ENCODE results near the gene EEF1A2.
A peak's percentile ranks its signal among the peaks of the same experiment; 100 is the strongest.

EEF1A2 gene

DNA sequence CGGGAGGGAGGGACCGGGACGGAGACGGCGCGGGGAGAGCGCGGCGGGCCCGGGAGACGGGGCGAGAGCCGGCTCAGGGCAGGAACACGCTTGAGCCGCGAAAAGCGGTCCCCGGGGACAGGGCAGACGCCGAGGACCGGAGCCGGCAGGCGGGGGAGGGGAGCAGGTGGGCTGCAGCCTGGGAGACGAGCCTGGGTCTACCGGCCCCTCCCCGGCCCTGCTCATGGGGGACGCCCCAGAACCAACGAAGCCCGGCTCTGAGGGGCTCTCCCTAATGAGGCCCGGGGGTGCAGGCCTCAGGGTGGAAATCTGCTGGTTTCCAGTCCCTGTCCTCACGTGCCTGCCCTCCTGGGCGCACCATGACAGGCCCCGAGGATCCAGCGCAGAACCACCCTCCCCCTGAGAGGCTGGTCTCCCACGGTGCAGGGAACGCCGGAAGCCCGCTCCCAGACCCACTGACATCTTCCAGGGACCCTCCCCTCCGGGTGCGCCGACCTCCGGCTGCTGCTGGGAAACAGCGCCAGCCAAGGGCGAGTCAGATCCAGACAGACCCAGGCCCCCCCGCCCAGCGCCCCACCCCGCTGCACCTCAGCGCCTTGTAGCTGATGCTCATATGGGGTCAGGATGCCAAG, 571 bp upstream of the EEF1A2 start:
- no peak for DNase-seq (ENCODE audit: low read depth)

DNA sequence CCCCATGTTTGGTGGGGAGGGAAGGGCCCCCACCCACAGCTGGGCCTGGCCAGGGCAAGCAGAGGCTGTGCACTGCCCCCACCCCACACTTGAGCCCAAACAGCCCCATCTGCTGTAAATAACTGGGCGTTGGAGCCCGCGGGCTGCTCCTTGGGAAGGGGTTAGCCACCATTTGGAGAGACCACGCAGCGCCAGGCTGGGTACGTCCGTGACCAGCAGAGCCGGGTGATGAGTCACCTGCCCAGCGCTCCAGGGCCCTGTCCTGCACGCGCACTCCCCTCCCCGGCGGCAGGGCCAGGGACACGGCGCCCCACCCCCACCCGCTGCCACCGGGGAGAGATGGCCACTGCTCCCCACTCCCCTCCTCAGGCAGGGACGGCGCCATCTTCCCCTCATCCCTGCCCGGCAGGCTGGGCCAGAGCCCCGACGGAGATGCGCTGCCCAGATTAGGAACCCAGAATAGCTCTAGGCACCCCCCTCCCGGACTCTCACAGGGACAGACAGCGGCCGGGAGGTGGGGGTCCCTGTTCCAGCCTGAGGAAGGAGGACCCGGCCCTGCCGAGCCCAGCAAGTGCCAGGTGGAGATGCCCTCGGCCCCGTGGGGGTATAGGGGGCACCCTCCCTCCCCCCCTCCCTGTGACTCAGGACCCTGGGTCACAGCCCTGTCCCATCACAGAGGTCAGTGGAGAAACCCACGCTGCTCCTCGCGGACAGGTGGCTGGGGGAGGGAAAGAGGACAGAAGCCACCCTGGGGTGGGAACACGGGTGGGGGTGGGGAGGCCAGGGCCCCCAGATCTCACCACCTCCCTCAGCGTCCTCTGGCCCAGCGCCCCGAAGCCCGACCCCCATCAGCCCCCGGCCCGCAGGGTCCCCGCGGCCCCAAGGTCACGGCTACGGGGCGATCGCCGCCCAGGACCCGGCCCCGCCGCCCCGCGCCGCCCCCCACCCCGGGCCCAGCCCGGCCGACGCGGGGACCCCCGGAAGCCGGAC, 642 bp downstream of the EEF1A2 start:
- DNase-seq (ENCODE audit: low read depth): no peak

DNA sequence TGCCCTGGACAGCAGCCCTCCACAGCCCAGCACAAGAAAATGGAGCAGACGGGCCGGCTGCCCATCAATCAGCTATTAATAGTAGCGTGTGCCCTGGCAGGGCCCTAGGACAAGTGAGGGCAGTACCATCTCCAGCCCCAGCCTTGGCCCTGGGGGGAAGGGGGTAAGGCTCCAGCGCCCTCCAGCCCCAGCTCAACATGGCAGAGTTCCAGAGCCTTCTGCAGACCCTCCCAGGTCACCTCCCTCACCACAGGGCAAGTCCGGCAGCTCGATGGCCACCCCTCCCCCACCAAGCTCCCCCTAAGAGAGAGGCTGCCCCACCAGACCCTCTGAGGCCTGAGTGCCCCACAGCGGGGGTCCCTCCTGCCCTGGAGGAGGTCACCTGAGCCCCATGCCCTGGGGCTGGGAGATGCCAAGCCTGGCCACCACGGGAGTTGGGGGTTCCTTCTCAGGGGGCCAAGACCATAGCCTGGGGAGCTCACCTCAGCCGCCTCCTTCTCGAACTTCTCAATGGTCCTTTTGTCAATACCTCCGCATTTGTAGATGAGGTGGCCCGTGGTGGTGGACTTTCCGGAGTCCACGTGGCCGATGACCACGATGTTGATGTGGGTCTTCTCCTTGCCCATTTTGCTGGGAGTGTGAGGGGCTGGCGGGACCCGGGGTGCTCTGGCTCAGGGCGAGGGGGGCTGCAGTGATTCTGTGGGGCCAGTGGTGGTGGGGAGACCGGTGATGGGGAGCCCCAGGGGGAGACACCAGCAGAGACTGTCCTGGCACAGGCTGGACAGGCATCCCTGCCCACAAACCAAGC, 1.5 kb downstream of the EEF1A2 start:
- no peak for DNase-seq (ENCODE audit: low read depth)

DNA sequence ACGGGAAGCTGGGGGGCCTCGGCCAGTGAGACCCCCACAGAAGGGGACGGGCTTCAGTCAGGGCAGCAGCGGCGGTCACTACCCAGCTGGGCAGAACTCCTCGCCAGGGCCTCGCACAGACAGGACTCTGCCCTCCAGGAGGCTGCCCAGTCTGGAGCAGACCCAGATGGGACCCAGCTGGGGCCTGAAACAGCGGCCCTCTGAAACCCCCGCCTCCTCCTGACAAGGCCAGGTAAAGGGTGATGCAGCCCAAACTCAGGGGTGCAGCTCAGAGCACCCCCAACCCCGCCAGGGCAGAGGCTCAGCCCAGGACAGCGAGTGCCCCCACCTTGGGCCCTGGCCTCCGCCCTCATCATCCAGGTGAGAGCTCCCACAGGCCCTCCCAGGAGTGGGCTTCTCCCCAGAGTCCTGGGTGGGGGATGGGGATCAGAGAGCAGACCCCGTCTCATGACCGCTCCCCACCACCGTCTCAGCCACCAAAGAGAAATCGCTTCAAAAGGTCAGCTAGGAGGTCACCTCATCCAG, 2.2 kb downstream of the EEF1A2 start:
- no peak for DNase-seq (ENCODE audit: low read depth)

DNA sequence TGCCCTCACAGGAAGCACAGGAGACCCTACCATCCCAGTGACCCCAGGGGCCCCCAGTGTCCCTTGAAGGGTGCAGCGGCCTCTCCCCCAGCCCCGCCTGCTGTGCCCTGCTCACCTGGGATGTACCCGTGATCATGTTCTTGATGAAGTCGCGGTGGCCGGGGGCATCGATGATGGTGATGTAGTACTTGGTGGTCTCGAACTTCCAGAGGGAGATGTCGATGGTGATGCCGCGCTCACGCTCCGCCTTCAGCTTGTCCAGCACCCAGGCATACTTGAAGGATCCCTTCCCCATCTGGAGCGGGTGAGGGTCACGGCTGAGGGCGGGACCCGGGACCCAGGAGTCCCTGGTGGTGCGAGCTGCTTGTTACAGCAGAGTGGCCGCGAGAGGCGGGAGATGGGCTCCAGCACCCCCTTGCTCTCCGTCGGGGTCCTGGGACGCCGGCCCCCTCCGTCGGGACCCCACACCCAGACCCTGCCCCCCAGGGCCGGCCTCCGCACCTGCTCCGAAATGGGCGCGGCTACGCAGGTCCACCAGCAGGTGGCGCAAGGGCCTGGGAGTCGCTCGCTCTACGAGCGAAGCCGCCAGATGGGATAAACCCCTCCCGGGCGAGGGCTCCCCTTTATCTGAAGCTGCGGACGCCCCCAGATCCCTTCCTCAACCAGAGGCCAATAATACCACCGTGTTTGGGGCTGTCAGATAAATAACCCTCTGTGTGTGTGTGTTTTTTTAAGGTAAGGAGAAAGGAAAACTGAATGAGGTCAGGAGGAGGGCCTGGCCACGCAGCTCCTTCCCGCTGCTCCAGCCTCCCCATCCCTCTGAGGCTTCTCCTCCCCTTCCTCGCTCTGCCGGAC, 2.9 kb downstream of the EEF1A2 start:
- DNase-seq (ENCODE audit: low read depth): peak; percentile 66

DNA sequence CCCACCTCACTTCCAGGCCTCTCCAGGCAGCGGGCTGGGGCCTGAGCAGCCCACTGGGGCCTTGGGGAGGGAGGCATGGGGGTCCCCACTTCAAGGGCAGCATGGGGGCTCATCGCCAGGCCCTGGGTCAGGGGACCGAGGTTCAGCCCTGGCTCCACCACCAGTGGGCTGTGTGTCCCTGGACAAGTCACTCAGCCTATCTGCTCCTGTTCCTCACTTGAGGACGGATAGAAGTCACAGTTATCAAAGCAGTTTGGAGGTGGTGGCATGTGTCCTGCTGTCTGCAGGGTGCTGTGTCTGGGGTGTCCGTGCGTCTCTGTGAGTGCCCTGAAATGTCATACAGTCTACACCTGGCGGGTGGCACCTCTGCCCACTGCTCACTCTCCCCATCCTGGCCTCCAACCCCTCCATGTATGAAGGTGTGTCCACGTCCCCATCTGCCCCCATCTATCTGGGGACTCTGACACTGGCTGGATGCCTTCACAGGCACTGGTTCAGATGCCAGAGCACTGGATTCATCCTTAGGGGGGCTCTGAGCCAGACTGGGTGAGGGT, 3.6 kb downstream of the EEF1A2 start:
- no peak for DNase-seq (ENCODE audit: low read depth)

DNA sequence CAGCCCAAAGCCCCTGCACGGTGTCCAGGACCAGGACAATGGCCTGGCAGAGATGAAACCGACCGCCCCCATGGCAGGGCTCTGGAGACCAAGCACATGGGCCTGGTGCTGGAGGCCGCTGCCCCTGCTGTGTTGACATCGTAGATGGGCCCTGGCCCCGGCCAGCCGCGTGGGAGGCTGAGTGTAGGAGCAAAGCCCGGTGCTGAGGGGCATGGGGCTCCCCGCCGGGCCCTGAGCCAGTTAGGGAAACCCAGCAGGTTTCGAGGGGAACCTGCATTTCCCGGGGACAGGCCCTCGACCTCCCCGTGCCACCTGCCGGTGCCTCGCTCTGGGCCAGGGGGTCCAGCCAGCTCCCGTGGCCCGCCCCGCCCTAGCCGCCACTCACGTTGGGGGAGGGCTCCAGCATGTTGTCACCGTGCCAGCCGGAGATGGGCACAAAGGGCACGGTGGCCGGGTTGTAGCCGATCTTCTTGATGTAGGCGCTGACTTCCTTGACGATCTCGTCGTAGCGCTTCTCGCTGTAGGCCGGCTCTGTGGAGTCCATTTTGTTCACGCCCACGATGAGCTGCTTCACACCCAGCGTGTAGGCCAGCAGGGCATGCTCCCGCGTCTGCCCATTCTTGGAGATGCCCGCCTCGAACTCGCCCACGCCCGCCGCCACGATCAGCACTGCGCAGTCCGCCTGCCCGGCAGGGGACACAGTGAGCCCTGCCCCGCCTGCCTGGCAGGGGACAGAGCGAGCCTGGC, 4.3 kb downstream of the EEF1A2 start:
- DNase-seq (ENCODE audit: low read depth): no peak

DNA sequence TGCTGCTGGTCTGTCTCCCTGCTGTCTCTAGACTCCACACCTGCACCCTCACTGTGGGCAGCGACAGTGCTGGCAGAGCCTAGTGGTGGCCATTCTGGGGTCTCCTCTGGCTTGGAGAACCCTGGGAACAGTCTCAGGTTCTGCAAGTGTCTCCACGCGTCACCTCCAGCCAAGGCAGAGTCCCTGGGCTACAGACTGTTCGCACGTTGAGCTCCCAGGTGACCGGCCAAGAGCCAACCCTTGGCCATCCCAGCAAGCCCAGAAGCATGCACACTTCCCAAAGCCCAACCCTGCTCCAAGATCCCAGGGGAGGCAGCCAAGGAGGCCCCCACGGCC, 4.8 kb downstream of the EEF1A2 start:
- DNase-seq (ENCODE audit: low read depth): no peak

DNA sequence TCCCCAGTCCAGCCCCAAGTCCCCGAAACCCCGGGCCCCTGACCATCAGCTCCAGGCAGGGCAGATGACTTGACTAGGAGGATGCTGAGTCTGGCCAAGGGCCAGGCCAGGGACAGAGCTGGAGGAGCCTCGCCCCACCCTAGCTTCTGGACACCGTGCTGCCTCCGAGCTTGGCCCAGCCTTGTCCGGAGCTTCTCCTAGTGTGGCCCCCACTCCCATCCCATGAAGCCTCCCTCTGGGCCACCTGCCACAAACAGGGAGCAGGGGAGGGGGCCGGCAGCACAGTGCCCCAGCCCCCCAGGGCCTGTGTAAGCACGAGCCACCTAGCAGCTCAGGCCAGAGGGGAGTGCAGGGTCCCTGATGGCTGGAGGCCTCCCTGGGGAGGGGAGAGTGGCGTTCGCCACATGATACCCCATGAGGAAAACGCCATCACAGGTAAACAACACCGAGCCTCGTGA, 5.3 kb downstream of the EEF1A2 start:
- DNase-seq (ENCODE audit: low read depth): no peak

DNA sequence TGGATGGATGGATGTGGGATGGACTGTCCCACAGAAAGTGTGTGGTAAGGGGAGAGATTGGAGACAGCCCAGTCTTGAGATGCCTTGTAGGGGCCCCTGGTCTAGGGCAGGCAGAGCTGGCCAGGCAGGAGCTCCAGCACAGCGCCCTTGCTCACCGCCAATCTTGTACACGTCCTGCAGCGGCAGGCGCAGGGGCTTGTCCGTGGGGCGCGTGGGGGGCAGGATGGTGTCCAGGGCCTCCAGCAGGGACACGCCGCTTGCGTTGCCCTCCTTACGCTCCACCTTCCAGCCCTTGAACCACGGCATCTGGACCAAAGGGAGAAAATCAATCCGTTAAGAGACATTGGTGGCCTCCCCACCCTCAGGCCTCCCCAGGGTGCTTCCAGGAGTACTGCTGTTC, 5.9 kb downstream of the EEF1A2 start:
- DNase-seq (ENCODE audit: low read depth): no peak

DNA sequence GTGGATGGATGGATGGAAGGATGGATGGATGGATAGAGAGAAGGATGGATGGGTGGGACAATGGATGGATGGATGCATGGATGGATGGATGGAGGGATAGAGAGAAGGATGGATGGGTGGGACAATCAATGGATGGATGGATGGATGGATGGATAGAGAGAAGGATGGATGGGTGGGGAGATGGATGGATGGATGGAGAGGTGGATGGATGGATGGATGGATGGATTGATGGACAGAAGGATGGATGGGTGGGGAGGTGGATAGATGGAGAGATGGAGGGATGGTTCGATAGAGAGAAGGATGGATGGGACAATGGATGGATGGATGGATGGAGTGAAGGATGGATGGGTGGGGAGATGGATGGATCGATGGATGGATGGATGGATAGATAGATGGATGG, 6.4 kb downstream of the EEF1A2 start:
- DNase-seq (ENCODE audit: low read depth): no peak

DNA sequence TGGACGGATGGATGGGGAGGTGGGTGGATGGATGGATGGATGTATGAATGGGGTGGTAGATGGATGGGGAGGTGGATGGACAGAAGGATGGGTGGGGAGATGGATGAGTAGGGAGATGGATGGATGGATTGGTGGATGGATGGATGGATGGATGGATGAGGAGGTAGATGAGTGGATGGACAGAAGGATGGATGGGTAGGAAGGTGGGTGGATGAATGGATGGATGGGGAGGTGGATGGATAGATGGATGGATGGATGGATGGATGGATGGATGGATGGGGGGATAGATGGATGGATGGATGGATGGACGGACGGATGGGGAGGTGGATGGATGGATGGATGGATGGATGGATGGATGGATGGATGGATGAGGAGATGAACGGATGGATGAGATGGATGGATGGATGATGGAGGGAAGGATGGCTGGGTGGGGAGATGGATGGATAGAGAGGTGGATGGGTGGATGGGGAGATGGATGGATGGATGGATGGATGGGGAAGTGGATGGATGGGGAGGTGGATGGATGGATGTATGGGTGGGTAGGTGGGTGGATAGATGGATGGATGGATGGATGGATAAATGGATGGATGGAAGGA, 7.2 kb downstream of the EEF1A2 start:
- DNase-seq (ENCODE audit: low read depth): no peak

DNA sequence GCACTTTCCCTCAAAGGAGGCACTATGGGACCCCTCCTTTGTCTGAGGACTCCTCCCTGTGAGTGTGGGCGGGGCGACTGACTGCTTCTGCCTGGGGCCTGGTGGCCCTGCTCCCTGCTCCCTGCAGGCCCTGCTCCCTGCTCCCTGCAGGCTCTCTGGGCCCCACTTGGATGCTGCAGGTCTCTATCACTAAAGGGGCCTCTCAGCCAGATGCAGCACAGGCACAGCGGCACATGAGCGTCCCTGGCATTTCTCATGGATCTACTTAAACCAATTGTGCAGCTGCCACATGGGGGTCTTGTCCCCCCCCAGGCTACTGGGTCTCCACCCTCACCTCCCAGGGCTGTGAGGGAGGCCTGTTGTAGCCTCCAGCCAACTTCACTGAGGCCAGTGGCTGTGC, 7.8 kb downstream of the EEF1A2 start:
- no peak for DNase-seq (ENCODE audit: low read depth)

DNA sequence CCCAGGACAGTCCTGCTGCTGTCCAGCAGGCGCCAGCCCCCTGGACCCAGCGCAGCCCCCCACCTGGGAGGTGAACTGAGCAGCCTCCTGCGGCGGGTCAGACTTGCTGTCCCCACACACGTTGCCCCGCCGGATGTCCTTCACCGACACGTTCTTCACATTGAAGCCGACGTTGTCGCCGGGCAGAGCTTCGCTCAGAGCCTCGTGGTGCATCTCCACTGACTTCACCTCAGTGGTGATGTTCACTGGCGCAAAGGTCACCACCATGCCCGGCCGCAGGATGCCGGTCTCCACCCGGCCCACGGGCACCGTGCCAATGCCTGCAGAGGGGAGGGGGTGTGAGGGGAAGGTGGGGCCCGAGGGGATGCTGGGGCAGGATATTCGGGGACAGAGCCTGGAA, 8.5 kb downstream of the EEF1A2 start:
- no peak for DNase-seq (ENCODE audit: low read depth)

DNA sequence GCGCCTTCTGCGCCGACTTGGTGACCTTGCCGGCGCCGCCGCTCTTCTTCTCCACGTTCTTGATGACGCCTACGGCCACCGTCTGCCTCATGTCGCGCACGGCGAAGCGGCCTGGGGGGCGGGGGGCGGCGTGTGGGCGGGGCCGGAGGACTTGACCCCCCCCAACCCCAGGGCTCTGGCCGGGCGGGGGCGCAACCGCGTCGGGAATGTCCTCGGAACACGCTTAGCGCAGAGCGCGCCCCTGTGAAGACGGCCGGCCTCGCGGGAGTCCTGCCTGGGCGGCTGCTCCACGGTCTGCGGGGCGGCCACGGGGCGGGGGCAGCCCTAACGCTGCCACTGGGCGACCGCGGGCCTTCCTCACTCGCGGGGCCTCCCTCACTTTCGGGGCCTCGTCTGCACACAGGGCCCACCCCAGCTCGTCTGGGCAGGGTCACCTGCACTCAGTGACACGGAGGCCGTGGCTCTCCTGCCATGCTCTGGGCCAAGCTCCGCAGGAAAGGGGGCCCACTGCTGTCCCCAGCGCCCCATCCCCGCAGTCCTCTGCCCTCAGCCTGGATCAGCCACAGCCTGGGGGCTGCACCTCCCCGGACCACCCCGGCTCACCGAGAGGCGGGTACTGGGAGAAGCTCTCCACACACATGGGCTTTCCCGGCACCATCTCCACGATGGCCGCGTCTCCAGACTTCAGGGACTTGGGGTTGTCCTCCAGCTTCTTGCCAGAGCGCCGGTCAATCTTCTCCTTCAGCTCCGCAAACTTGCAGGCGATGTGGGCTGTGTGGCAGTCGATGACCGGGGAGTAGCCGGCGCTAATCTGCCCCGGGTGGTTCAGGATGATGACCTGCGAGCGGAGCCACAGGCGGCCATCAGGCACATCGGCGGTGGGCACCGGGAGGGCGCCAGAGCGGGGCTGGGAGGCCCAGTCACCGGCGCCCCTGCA, 10.3 kb downstream of the EEF1A2 start:
- DNase-seq (ENCODE audit: low read depth): no peak

DNA sequence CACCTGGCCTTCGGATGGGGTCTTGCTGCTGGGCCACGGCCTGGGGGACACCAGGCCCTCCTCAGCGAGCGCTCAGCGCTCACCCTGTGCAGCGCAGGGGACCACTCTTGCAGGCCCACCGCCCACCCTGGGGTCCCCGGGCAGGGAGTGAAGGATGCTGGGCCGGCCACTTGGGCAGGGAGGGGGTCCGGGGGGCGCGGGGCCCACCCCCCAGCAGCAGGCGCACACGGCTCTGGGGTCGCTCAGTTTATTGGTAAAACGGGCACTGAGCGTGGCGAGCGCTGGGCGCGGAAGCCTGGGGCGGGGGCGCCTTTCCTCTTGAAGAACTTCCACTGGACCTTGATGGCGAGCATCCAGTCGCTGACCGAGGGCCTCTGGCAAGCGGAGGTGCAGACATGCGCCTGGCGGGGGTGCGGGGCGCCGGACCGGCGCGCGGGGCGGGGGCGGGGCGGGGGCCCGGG, 11.1 kb downstream of the EEF1A2 start:
- DNase-seq (ENCODE audit: low read depth): no peak

DNA sequence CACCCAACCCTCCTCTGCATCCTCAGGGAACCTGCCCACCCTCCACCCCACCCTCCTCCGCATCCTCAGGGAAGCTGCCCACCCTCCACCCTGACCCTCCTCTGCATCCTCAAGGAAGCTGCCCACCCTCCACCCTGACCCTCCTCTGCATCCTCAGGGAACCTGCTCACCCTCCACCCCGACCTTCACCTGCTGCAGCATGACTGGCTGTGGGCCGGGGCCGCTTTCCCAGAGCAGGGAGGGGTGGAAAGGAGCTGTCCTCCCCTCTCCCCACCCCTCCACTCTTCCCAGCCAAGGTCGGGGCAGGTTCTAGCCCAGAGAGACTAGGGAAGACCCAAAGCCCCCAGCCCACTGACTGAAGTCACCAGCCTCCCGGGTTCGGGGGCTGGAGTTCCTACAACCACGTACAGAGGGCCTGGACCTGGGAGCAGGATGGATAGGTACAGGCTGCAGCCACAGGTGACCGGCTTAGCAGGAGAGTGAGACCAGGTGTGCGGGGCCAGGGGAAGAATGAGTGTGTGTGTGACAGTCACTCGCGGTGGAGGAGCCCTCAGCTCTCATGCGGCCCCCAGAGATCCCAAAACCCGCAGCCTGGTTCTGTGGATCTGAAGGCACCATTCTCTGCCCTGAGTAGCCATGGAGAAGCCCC, 11.6 kb downstream of the EEF1A2 start:
- DNase-seq (ENCODE audit: low read depth): no peak

DNA sequence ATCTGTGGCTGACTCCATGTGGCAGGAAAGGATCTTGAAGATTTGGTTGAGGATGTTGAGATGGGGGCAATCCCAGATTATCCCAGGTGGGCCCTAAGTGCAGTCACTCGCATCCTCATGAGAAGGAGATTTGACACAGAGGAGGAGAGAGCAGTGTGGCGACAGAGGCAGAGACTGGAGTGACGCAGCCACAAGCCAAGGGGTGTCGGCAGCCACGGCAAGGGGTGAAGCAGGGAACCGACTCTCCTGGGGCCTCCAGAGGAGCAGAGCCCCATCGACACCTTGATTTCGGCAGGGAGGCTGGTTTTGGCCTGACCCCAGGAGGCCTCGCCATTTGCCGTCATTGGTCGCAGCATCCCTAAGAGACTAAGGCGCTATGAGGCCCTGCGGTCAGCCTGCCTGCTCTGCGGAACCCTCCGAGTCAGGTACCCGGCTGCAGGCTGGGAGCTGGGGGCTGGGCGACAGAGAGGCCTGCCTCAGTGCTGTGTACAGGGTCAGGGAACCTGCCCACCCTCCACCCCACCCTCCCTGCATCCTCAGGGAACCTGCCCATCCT, 12.5 kb downstream of the EEF1A2 start:
- no peak for DNase-seq (ENCODE audit: low read depth)
